NB4 (cell line): ENCODE results near the gene LAMA4.
"Not testable (repeated sequence)": the region's sequence is repeated elsewhere in the genome, so short reads cannot be mapped to it uniquely, and the experiment has no call there.

Experiments used
- DNase-seq: peaks from one replicate; pipeline ENCODE4 v3.0.0; 2010; ENCODE audit warnings: low read depth
- H3K4me3 ChIP-seq: one replicate; pipeline ENCODE4 v1.5.1; 2011; ENCODE audit warnings: mild to moderate bottlenecking, low read depth, low read length, moderate library complexity
- MAX ChIP-seq: IDR thresholded peaks from 2 replicates; pipeline ENCODE4 v1.6.1; 2011; ENCODE audit warnings: low read depth, low read length
- MYC ChIP-seq: IDR thresholded peaks from 2 replicates; pipeline ENCODE4 v1.6.1; 2011; ENCODE audit warnings: low read depth, low read length
- POLR2A ChIP-seq: IDR thresholded peaks from 2 replicates; pipeline ENCODE4 v1.6.1; 2011; ENCODE audit warnings: mild to moderate bottlenecking; ENCODE audit not compliant: insufficient read length; ENCODE audit errors: extremely low read depth
- TF ChIP-seq, protein P1 (sequence below): IDR thresholded peaks from one replicate; pipeline ENCODE4 v1.5.1; 2012; ENCODE audit warnings: low read depth, low read length

LAMA4 gene

GRCh38 chr6:112106562-112106961 is 147.8 kb downstream of the LAMA4 start:
- TF ChIP-seq MYC: no peak
- TF ChIP-seq POLR2A: no peak
- TF ChIP-seq, protein P1, sequence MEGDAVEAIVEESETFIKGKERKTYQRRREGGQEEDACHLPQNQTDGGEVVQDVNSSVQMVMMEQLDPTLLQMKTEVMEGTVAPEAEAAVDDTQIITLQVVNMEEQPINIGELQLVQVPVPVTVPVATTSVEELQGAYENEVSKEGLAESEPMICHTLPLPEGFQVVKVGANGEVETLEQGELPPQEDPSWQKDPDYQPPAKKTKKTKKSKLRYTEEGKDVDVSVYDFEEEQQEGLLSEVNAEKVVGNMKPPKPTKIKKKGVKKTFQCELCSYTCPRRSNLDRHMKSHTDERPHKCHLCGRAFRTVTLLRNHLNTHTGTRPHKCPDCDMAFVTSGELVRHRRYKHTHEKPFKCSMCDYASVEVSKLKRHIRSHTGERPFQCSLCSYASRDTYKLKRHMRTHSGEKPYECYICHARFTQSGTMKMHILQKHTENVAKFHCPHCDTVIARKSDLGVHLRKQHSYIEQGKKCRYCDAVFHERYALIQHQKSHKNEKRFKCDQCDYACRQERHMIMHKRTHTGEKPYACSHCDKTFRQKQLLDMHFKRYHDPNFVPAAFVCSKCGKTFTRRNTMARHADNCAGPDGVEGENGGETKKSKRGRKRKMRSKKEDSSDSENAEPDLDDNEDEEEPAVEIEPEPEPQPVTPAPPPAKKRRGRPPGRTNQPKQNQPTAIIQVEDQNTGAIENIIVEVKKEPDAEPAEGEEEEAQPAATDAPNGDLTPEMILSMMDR: no peak
- TF ChIP-seq MAX: no peak
- H3K4me3 ChIP-seq: no peak overlapping the region
- no peak for DNase-seq

- not testable (repeated sequence) for H3K4me3 ChIP-seq, DNase-seq
Measured at GRCh38 chr6:112106026-112106425, 148.3 kb downstream of the LAMA4 start.

- H3K4me3 ChIP-seq: no peak overlapping the region
- DNase-seq: no peak
- TF ChIP-seq MYC (no peak), MAX (no peak), POLR2A (no peak)
- TF ChIP-seq, protein P1: no peak
Measured at GRCh38 chr6:112100561-112100960, 153.8 kb downstream of the LAMA4 start.

DNA sequence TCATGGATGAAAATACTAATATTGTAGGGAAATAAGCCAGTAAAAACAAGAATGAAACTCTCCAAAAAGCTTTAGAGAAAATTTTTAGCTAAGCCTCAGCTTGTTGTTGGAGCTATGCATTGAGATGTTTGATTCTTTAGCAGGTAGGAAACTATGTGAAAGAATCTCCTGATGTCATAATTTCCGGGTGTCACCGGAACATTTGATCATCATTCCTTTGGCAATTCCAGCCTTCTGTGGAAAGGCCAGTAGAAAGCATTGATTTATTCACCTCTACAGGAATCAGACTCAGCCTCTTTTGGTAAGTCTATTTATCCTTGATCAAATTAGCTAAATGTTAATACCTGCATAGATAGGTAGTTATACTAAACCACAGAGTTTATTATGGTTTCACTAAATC is 157.5 kb downstream of the LAMA4 start:
- TF ChIP-seq, protein P1: no peak
- no peak for TF ChIP-seq MYC
- TF ChIP-seq POLR2A: no peak
- no peak for TF ChIP-seq MAX
- no peak overlapping the region for H3K4me3 ChIP-seq
- no peak for DNase-seq

GRCh38 chr6:112087916-112088315 is 166.5 kb downstream of the LAMA4 start:
- DNase-seq: no peak
- peak overlapping the region; percentile 97 for H3K4me3 ChIP-seq
- no peak for TF ChIP-seq MAX
- no peak for TF ChIP-seq MYC
- no peak for TF ChIP-seq POLR2A
- TF ChIP-seq, protein P1: no peak

GRCh38 chr6:112087136-112087911 is 167.0 kb downstream of the LAMA4 start, which contains the start of the genes FAM229B and TUBE1:
Gene FAM229B (plus strand): TSS chr6:112087591. CDS start chr6:112099284, 11,693 bp downstream.
Gene TUBE1 (minus strand): TSS chr6:112087482. CDS start chr6:112087434, 48 bp downstream.
- H3K4me3 ChIP-seq: peak within 1 kb of the TSS; percentile 97
- peak; percentile 98 for DNase-seq
- TF ChIP-seq MAX: peak; percentile 62; the same call in 1 of the 2 replicates
- TF ChIP-seq, protein P1: no peak
- TF ChIP-seq POLR2A: peak; percentile 74
- TF ChIP-seq MYC: peak; percentile 4
